GM12878 (cell line): ENCODE measurements around the gene ARX. TPM values are rescaled to one million over a fixed set of nuclear protein-coding genes. Genes with fewer than 3 reads are reported as not detected.

Source experiments
- ATAC-seq: fragments of 200-7000 bp; cut with Tn5 transposase; 3 replicates; pipeline ENCODE4 v1.9.1; 2020; ENCODE audit warnings: mild to moderate bottlenecking, moderate library complexity
- BruUV-seq: library from RNA; stranded (reverse); fragments of 400-500 nt; replicated peaks from 2 replicates; lab custom pipeline; 2021; lab: Mats Ljungman, UMichigan
- CTCF ChIA-PET: fragments of 300-600 bp; sonication (Branson Sonifier 250); formaldehyde crosslinking; extraction: SDS; loops from one replicate; lab custom pipeline; 2021; ENCODE audit warnings: inconsistent platforms; lab: Yijun Ruan, JAX
- POLR2A ChIA-PET: fragments of 350-600 bp; formaldehyde crosslinking; extraction: SDS; loops from one replicate; lab custom pipeline; 2021; ENCODE audit warnings: inconsistent platforms; lab: Charles Lee
- RAD21 ChIA-PET: fragments of 300-600 bp; sonication (Branson Sonifier 250); formaldehyde crosslinking; loops from one replicate; lab custom pipeline; 2023; ENCODE audit warnings: antibody characterized with exemption; ENCODE audit not compliant: unreplicated experiment; lab: Charles Lee
- SMC1A ChIA-PET: fragments of 300-600 bp; sonication (Branson Sonifier 250); formaldehyde crosslinking; loops from one replicate; lab custom pipeline; 2023; ENCODE audit not compliant: unreplicated experiment, uncharacterized antibody; lab: Charles Lee
- DNase-seq: peaks from one replicate; pipeline ENCODE4 v3.0.0-alpha.2; 2011; ENCODE audit warnings: low read depth, low spot score
- FAIRE-seq: peaks from 3 replicates; lab custom pipeline; 2011; peaks lifted over from hg19 to GRCh38; lab: Jason Lieb, UNC
- H2AFZ ChIP-seq: 2 replicates; pipeline ENCODE4 v1.6.0; 2011; ENCODE audit warnings: low read depth, low read length, control low read depth; ENCODE audit not compliant: control insufficient read depth
- H3K27ac ChIP-seq: 2 replicates; pipeline ENCODE4 v1.5.1; 2011; ENCODE audit warnings: control low read depth; ENCODE audit not compliant: control insufficient read depth, insufficient read depth
- H3K27me3 ChIP-seq, 2 experiments: replicated peaks in 1 of 2; 2 replicates each; pipeline versions ENCODE4 v1.6.0 to v1.6.1; 2011; ENCODE audit warnings: low read length in 1 of 2; ENCODE audit not compliant: control insufficient read depth in 2 of 2, insufficient read depth in 2 of 2
- H3K36me3 ChIP-seq, 2 experiments: 2 replicates each; pipeline ENCODE4 v1.5.1; 2011; ENCODE audit warnings: low read length in 1 of 2; ENCODE audit not compliant: control insufficient read depth in 2 of 2, insufficient read depth in 2 of 2
- H3K4me1 ChIP-seq: 2 replicates; pipeline ENCODE4 v1.6.1; 2011; ENCODE audit warnings: mild to moderate bottlenecking, low read length, moderate library complexity, mixed read lengths; ENCODE audit not compliant: control insufficient read depth, insufficient read depth
- H3K4me2 ChIP-seq: 2 replicates; pipeline ENCODE4 v1.6.0; 2011; ENCODE audit warnings: control low read depth; ENCODE audit not compliant: control insufficient read depth, insufficient read depth
- H3K4me3 ChIP-seq: fragments of 200-600 bp; sonication (generic); 2 replicates; pipeline ENCODE4 v1.5.1; 2016
- H3K79me2 ChIP-seq: 2 replicates; pipeline ENCODE4 v1.6.0; 2011; ENCODE audit warnings: low read length; ENCODE audit not compliant: control insufficient read depth, insufficient read depth
- H3K9ac ChIP-seq: 2 replicates; pipeline ENCODE4 v1.8.0; 2011; ENCODE audit warnings: low read length, control low read depth, mixed read lengths; ENCODE audit not compliant: control insufficient read depth, insufficient read depth
- H3K9me3 ChIP-seq: replicated peaks from 3 replicates; pipeline ENCODE4 v1.5.1; 2011; ENCODE audit warnings: mild to moderate bottlenecking, low read length; ENCODE audit not compliant: control insufficient read depth, insufficient read depth
- H4K20me1 ChIP-seq: 2 replicates; pipeline ENCODE4 v1.6.0; 2011; ENCODE audit not compliant: control insufficient read depth, insufficient read depth
- BRCA1 ChIP-seq: IDR thresholded peaks from 2 replicates; pipeline ENCODE4 v1.6.1; 2011; ENCODE audit warnings: low read depth, low read length, improper control_type of control experiment
- ESRRA ChIP-seq: IDR thresholded peaks from 2 replicates; pipeline ENCODE4 v1.6.1; 2012; ENCODE audit warnings: mild to moderate bottlenecking, low read length, improper control_type of control experiment
- IKZF2 ChIP-seq, 2 experiments: fragments of 450-650 bp; IDR thresholded peaks; 2 replicates each; pipeline ENCODE4 v1.6.1; 2017; ENCODE audit warnings: mild to moderate bottlenecking in 2 of 2, moderate library complexity in 2 of 2
- MTA3 ChIP-seq: IDR thresholded peaks from 2 replicates; pipeline ENCODE4 v1.6.1; 2012; ENCODE audit warnings: low read length, inconsistent platforms, borderline replicate concordance
- MXI1 ChIP-seq: fragments of 150-350 bp; IDR thresholded peaks from 2 replicates; pipeline ENCODE4 v1.6.1; 2011; ENCODE audit warnings: low read depth, mild to moderate bottlenecking, inconsistent platforms, low read length, improper control_type of control experiment
- NFIC ChIP-seq: IDR thresholded peaks from 2 replicates; pipeline ENCODE4 v1.6.1; 2012; ENCODE audit warnings: low read depth, mild to moderate bottlenecking, inconsistent platforms, low read length, moderate library complexity
- NFYA ChIP-seq: IDR thresholded peaks from 2 replicates; pipeline ENCODE4 v1.6.1; 2011; ENCODE audit warnings: low read depth, mild to moderate bottlenecking, low read length, improper control_type of control experiment, borderline replicate concordance
- SRF ChIP-seq, 2 experiments: IDR thresholded peaks; 2 replicates each; pipeline ENCODE4 v1.6.1; 2011; ENCODE audit warnings: low read depth in 2 of 2, low read length in 2 of 2, mild to moderate bottlenecking in 1 of 2, moderate library complexity in 1 of 2
- STAT1 ChIP-seq: fragments of 450-650 bp; conservative IDR thresholded peaks from 2 replicates; pipeline ENCODE4 v1.6.1; 2014; ENCODE audit warnings: antibody characterized with exemption, mild to moderate bottlenecking
- ZNF217 ChIP-seq: fragments of 450-650 bp; IDR thresholded peaks from 2 replicates; pipeline ENCODE4 v1.6.1; 2017; ENCODE audit warnings: antibody characterized with exemption, mild to moderate bottlenecking
- WGBS: methylation state at CpG from one replicate; pipeline ENCODE4 v1.1.6; 2016; ENCODE audit warnings: low lambda C conversion rate; ENCODE audit not compliant: insufficient replicate concordance, insufficient coverage; ENCODE audit errors: missing lambda C conversion rate; 5-methylcytosine and 5-hydroxymethylcytosine counted together
- in situ Hi-C: fragments of 300-500 bp; cut with MboI; formaldehyde crosslinking; loops from 9 replicates; pipeline ENCODE4 v1.14.3; 2018; ENCODE audit warnings: mixed read lengths
- intact Hi-C: fragments of 100-400 bp; cut with micrococcal nuclease; formaldehyde crosslinking; loops from one replicate; pipeline ENCODE4 v1.14.2; 2022; ENCODE audit not compliant: unreplicated experiment
- polyA plus RNA-seq, 11 experiments: library from polyadenylated mRNA; depleted of rRNA in 4 of 11; unstranded in 6 of 11; stranded (reverse) in 5 of 11; fragments of >200 nt; fragmentation: Nextera tagmentation in 4 of 11; fragmentation: Illumina TruSeq in 1 of 11; extraction: Ambion mirVana in 4 of 11; extraction: Trizol in 1 of 11; gene quantifications; 1 replicate in 1 of 11; 2 replicates in 10 of 11; pipeline versions ENCODE4 v1.2.1 to v1.2.3, GENCODE V29; 2011 to 2016; ENCODE audit warnings: inconsistent platforms in 2 of 11, missing spikeins in 2 of 11, low read depth in 1 of 11
- total RNA-seq, 4 experiments: library from RNA; depleted of rRNA in 3 of 4; stranded (reverse); fragments of >200 nt in 3 of 4; fragmentation: Illumina TruSeq in 1 of 4; extraction: Trizol in 1 of 4; gene quantifications; 2 replicates each; pipeline versions ENCODE4 v1.2.1 to v1.2.3, GENCODE V29; 2013 to 2021
- TF ChIP-seq, protein P1 (sequence below): IDR thresholded peaks from 2 replicates; pipeline ENCODE4 v1.6.1; 2012; ENCODE audit warnings: low read length, inconsistent platforms
- TF ChIP-seq, protein P2 (sequence below), 3 experiments: IDR thresholded peaks in 2 of 3; conservative IDR thresholded peaks in 1 of 3; 2 replicates each; pipeline ENCODE4 v1.5.1; 2011; ENCODE audit warnings: low read depth in 3 of 3, low read length in 3 of 3, mild to moderate bottlenecking in 3 of 3, control low read depth in 2 of 3, moderate library complexity in 2 of 3, inconsistent platforms in 1 of 3, mixed read lengths in 1 of 3; ENCODE audit not compliant: control insufficient read depth in 2 of 3, insufficient read depth in 1 of 3; ENCODE audit errors: extremely low read depth in 1 of 3
- TF ChIP-seq, protein P3 (sequence below): IDR thresholded peaks from 2 replicates; pipeline ENCODE4 v1.6.1; 2011; ENCODE audit warnings: low read depth, mild to moderate bottlenecking, low read length, moderate library complexity, borderline replicate concordance; ENCODE audit errors: extremely low read depth

The ARX gene
- total and polyA plus RNA-seq, 10 of the 15 experiments (the other 5 are each of a cell fraction or from before 2014, with no cell fraction given) = 0.03 TPM; not detected in 9

DNA sequence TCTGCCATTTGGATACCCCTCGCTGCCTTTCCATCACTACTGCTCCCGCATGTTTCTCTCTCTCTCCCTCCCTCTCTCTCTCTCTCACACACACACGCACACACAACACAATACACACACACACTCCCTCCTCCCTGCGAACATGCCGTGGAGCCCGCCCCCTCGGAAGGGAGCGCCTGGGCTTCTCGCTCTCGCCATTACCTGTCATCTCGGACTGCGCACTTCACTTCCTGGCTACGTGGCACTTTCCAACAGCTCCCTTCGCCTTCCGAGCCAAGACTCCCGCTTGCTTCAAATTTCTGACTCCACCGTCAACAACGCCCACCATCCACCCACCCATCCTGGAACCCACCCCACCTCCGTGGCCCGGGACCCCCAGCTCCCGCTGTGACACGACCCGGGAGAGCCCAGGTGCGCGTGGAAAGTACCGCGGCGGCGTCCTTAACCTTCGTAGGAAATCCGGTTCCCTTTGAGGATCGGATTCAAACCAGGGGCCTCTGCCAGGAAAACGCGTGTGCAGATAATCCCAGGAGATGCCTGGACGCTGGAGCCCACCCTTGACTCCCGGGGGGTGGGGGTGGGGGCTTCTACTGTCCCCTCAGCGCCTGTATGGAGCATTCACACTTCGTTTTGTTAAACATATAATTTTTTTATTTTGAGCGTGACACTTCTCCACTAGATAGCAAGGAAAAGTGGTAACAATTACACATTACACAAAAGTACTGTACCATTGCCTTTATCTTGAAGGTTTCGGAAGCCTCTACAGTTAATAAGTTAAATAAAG is 12.5 kb downstream of the ARX start:
- ChIA-PET RAD21 (no interaction called here), CTCF (interaction anchor here (1.0 kb wide), 1 partner anchor 165 kb away, joined by 3 read pairs; no protein-coding TSS in a partner anchor), SMC1A (no interaction called here), POLR2A (no interaction called here)
- H3K36me3 ChIP-seq = no peaks in the 10 kb centered on the region
- H2AFZ ChIP-seq = no peak overlapping the region
- intact Hi-C loops = no loop called here
- peaks cover 0 to 3% of the 10 kb centered on the region in 2 experiments; a peak in 1 of 4 replicates for H3K27me3 ChIP-seq
- in situ Hi-C loops = no loop called here
- WGBS = 29% methylated on average over 21 of the region's 40 CpGs
- H3K9ac ChIP-seq = no peak overlapping the region
- ATAC-seq (no peak), FAIRE-seq (no peak), DNase-seq (no peak)
- no peaks in the 10 kb centered on the region for H3K79me2 ChIP-seq
- H4K20me1 ChIP-seq = no peaks in the 10 kb centered on the region
- no peak overlapping the region for H3K27ac ChIP-seq
- H3K4me1 ChIP-seq = no peaks in the 10 kb centered on the region
- TF ChIP-seq SRF (IDR thresholded peaks at IDR 0.05; ENCODE audit: low read depth in 2 of 2, low read length in 2 of 2) = no peak
- no peak for TF ChIP-seq MXI1
- TF ChIP-seq NFYA = no peak
- TF ChIP-seq MTA3 = no peak
- TF ChIP-seq BRCA1 = no peak
- no peak for TF ChIP-seq IKZF2 (IDR thresholded peaks at IDR 0.05)
- no TSS peak for BruUV-seq
- H3K9me3 ChIP-seq = no peaks in the 10 kb centered on the region
- no peak overlapping the region for H3K4me2 ChIP-seq
- no peak overlapping the region for H3K4me3 ChIP-seq

DNA sequence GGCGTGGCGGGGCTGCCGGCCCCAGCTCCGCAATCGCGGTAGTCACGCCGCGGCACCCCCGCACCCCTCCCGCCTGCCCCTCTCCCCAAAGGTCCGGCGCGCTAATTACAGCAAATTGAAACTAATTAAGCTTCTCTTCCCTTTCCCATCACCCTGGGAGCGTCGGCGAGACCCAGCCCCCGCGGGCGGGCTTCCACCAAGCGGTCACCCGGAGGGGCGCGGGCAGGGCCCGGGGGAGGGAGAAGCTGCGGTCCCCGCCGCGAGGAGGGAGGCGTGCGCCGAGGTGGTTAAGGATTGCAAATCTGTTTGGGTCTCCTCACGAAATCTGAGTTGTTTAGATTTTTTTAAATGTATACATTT is 13.1 kb downstream of the ARX start:
- no peak overlapping the region for H3K4me3 ChIP-seq
- ChIA-PET RAD21 (no interaction called here), CTCF (no interaction called here), POLR2A (no interaction called here), SMC1A (no interaction called here)
- no peaks in the 10 kb centered on the region for H3K4me1 ChIP-seq
- WGBS = 36% methylated on average over 28 of the region's 33 CpGs
- H3K79me2 ChIP-seq = no peaks in the 10 kb centered on the region
- ATAC-seq (no peak), FAIRE-seq (no peak), DNase-seq (no peak)
- peaks cover 0 to 2% of the 10 kb centered on the region in 2 experiments; a peak in 1 of 4 replicates for H3K27me3 ChIP-seq
- no peaks in the 10 kb centered on the region for H3K9me3 ChIP-seq
- intact Hi-C loops (no loop called here), in situ Hi-C loops (no loop called here)
- H3K9ac ChIP-seq = no peak overlapping the region
- no peaks in the 10 kb centered on the region for H4K20me1 ChIP-seq
- no peak overlapping the region for H2AFZ ChIP-seq
- H3K36me3 ChIP-seq = no peaks in the 10 kb centered on the region
- no peak overlapping the region for H3K4me2 ChIP-seq
- no peak overlapping the region for H3K27ac ChIP-seq
- no TSS peak for BruUV-seq
- TF ChIP-seq, protein P1, sequence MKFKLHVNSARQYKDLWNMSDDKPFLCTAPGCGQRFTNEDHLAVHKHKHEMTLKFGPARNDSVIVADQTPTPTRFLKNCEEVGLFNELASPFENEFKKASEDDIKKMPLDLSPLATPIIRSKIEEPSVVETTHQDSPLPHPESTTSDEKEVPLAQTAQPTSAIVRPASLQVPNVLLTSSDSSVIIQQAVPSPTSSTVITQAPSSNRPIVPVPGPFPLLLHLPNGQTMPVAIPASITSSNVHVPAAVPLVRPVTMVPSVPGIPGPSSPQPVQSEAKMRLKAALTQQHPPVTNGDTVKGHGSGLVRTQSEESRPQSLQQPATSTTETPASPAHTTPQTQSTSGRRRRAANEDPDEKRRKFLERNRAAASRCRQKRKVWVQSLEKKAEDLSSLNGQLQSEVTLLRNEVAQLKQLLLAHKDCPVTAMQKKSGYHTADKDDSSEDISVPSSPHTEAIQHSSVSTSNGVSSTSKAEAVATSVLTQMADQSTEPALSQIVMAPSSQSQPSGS = no peak
- TF ChIP-seq STAT1 (no peak), ZNF217 (no peak), NFIC (no peak), ESRRA (no peak), MXI1 (no peak)
- TF ChIP-seq, protein P2, sequence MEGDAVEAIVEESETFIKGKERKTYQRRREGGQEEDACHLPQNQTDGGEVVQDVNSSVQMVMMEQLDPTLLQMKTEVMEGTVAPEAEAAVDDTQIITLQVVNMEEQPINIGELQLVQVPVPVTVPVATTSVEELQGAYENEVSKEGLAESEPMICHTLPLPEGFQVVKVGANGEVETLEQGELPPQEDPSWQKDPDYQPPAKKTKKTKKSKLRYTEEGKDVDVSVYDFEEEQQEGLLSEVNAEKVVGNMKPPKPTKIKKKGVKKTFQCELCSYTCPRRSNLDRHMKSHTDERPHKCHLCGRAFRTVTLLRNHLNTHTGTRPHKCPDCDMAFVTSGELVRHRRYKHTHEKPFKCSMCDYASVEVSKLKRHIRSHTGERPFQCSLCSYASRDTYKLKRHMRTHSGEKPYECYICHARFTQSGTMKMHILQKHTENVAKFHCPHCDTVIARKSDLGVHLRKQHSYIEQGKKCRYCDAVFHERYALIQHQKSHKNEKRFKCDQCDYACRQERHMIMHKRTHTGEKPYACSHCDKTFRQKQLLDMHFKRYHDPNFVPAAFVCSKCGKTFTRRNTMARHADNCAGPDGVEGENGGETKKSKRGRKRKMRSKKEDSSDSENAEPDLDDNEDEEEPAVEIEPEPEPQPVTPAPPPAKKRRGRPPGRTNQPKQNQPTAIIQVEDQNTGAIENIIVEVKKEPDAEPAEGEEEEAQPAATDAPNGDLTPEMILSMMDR (IDR thresholded peaks at IDR 0.05 in 2 of 3, conservative IDR thresholded peaks at IDR 0.05 in 1 of 3; ENCODE audit: control insufficient read depth in 2 of 3, extremely low read depth in 1 of 3, insufficient read depth in 1 of 3, low read depth in 3 of 3, low read length in 3 of 3) = no peak
- TF ChIP-seq, protein P3, sequence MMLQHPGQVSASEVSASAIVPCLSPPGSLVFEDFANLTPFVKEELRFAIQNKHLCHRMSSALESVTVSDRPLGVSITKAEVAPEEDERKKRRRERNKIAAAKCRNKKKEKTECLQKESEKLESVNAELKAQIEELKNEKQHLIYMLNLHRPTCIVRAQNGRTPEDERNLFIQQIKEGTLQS = no peak
